GM21360 (cell line): ENCODE measurements around the gene SAMD1.
"Not testable (repeated sequence)": the region's sequence is repeated elsewhere in the genome, so short reads cannot be mapped to it uniquely, and the experiment has no call there.

ENCODE experiments used
- ATAC-seq: cut with Tn5 transposase; IDR thresholded peaks from one replicate; pipeline ENCODE4 v1.9.1; 2021; ENCODE audit warnings: mild to moderate bottlenecking, moderate library complexity; ENCODE audit not compliant: unreplicated experiment

SAMD1 gene

GRCh38 chr19:14061751-14062557 lies 28.6 kb downstream of the SAMD1 start, which contains the start of gene PALM3:
Gene PALM3, minus strand, starts transcription at chr19:14062076. Its CDS starts 96 bp downstream, at chr19:14061980.
- ATAC-seq = no peak

DNA sequence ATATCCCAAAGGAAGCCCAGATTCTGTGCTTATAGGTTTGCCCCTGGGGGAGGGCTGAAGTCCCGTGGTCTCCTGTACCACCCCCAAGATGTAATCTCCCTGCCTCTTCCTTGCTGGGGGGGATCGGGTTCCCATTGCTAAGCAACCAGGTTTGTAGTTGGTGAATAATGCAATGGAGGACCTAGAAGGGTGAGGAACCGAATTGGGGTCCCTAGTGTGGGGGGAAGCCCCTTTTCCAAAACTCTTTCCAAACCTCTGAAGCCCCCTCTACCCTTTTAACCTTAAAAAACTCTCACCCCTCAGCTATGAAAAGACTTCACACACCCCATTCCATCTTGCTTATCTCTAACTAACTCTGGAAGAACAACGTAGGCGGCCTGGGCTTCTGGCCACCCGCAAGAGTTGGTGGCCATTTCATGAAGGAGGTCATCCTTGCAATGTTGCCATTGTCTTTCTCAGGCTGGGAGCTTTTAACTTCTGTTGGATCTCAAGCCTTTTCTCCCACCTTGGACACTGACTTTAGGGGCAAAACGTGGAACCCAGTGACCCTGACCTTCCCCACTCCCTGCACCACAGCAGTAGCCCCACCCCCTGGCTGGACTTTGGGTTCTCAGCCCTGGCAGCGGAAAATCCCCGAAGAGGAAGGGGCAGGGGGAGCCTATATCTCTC lies 29.3 kb downstream of the SAMD1 start:
- ATAC-seq = no peak

DNA sequence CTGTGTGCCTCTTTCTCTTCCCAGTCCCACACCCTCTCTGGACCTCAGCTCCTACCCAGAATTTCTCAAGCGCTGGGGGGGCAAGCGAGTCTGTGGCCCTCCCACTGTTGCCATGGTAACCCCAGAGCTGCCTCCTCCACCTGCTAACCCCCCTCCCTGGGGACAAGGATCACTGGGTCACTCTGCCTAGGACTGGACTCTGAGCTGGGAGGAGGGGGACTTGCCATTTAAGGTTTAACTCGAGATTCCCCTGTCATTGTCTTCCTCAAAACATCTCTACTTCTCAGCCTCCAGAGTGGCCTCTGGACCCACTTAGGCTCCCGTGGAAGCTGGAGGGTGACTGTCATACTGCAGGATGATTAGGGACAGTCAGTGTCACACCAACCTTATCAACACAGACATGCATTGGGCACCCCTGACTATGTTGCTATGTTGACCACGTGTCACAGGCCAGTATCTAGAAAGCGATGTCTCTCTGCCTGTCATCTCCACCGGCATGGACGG lies 30.8 kb downstream of the SAMD1 start:
- ATAC-seq = no peak

- no peak for ATAC-seq
Measured at GRCh38 chr19:14059093-14059480, 31.5 kb downstream of the SAMD1 start.

- no peak for ATAC-seq
Measured at GRCh38 chr19:14058182-14059092, 32.1 kb downstream of the SAMD1 start.

GRCh38 chr19:14056741-14057356 lies 33.7 kb downstream of the SAMD1 start:
- no peak for ATAC-seq

GRCh38 chr19:14056069-14056666 lies 34.4 kb downstream of the SAMD1 start:
- ATAC-seq = no peak

GRCh38 chr19:14055396-14055795 lies 35.2 kb downstream of the SAMD1 start:
- ATAC-seq = no peak

DNA sequence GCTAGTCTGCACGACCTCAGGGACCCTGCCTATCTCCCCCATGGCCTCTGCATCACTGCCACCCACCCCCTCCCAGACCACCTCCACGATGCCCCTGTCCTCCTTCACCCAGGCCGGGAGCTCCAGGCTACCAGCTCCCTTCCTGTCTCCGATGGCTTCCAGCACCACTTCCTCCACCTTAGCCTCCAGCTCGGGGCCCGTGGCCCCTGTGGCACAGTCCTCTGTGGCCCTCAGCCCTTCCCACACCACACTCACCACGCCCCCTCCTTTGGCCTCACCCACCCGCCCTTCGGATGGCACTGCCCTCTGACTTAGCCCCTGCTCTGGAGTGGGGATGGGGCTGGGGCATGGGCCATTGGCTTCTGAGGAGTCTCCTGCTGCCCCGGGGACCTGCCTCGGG lies 35.8 kb downstream of the SAMD1 start:
- ATAC-seq = no peak

- no peak for ATAC-seq
Measured at GRCh38 chr19:14054099-14054498, 36.5 kb downstream of the SAMD1 start.

DNA sequence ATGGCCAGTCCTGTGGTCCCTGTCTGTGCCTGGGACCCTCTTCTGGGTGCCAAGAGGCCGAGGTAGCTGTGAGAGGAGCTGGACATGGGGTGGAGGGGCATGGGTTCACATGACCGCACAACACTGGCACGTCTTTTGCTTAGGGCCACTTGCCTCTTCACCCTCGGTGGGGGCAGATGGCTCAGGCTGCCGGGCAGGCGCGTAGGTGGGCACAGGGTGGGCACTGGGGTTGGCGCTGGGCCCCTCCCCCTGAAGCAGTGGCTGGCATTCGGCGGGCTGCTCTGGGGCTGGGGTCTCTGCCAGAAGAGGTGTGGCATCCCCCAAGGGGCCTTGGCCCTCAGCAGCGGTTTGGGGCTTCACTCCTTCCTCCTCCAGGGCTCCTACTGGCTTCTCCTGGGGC lies 37.1 kb downstream of the SAMD1 start:
- no peak for ATAC-seq

DNA sequence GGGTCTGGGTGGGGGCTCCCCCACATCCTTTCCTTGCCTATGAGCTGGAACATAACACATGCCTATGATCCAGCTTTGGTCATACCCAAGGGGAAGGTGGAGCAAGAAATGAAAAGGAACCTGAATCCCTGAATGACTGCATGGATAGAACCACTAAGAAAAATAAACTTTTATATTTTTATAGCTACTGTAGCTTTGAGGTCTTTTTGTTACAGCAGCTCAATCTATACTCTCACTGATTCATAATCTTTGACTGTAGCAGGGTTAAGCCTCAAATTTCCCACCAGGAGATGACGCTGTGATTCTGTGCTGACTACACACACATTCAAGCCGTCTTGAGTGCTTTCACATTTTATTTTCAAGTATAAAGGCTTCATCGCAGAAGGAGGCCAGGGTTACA lies 37.5 kb downstream of the SAMD1 start:
- no peak for ATAC-seq

- no peak for ATAC-seq
Measured at GRCh38 chr19:14052470-14052869, 38.1 kb downstream of the SAMD1 start.

- no peak for ATAC-seq
Measured at GRCh38 chr19:14051980-14052379, 38.6 kb downstream of the SAMD1 start.

DNA sequence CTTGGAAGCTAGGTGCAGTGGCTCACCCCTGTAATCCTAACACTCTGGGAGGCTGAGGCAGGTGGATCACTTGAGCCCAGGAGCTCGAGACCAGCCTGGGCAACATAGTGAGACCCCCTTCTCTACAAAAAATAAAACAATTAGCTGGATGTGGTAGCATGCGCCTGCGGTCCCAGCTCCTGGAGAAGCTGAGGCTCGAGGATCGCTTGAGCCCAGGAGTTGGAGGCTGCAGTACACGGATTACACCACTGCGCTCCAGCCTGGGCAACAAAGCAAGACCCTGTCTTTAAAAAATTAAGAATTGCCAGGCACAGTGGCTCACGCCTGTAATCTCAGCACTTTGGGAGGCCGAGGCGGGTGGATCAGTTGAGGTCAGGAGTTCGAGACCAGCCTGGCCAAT lies 39.6 kb downstream of the SAMD1 start:
- not testable (repeated sequence) for ATAC-seq

GRCh38 chr19:14050512-14050911 lies 40.0 kb downstream of the SAMD1 start:
- ATAC-seq = no peak

DNA sequence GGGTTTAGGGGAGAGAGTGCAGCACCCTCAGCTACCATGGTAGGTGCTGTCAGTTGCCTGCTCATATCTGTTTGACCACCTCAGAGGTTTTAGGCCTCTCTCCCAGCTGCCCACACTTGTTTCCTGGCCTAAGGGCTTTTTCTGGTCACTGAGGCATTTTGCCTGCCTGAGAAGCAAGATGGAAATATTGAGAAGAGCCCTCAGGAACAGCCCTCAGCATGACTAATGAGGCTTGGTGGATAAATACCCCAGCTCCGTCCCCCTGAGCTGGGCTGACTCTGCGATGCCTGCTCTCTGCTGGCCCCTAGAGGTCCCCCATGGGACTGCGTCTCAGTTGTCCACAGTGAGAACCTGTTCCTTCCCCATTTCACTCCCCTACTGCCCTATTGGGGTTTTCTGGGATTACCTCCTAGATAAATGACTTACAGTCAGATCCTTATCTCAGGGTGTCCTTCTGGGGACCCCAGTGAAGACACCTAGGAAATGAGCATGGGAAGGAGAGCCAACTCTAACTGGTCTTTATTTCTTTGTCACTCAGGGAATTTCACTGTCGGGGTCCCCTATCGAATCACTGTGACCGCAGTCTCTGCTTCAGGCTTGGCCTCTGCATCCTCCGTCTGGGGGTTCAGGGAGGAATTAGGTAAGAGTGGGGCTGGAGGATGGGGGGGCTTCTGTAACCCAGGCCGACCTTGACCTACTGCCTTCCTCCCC lies 42.0 kb downstream of the SAMD1 start:
- ATAC-seq = no peak

DNA sequence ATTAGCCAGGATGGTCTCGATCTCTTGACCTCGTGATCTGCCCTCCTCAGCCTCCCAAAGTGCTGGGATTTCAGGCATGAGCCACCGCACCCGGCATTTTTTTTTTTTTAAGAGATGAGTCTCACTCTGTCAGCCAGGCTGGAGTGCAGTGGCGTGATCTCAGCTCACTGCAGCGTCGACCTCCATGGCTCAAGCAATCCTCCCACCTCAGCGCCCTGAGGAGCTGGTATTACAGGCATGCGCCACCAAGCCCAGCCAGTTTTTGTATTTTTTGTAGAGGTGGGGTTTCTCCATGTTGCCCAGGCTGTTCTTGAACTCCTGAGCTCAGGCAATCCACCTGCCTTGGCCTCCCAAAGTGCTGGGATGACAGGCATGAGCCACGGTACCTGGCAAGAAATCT lies 42.7 kb downstream of the SAMD1 start:
- not testable (repeated sequence) for ATAC-seq
